Fibroblast of villous mesenchyme (primary cell): ENCODE data around the gene KCNK3. TPM values are rescaled to one million over a fixed set of nuclear protein-coding genes. Genes with fewer than 3 reads are reported as not detected.
A peak's percentile ranks its signal among the peaks of the same experiment; 100 is the strongest.

Experiments used
- DNase-seq: peaks from one replicate; pipeline ENCODE4 v3.0.0-alpha.2; 2010; ENCODE audit warnings: low read depth
- H3K4me3 ChIP-seq: 2 replicates; pipeline ENCODE4 v1.5.1; 2011; ENCODE audit warnings: low read depth, mild to moderate bottlenecking, low read length
- CTCF ChIP-seq: IDR thresholded peaks from 2 replicates; pipeline ENCODE4 v1.5.1; 2012; ENCODE audit warnings: low read depth, mild to moderate bottlenecking, low read length; ENCODE audit not compliant: insufficient read depth
- total RNA-seq: library from RNA; depleted of rRNA; stranded (reverse); fragments of >200 nt; gene quantifications from 2 replicates; pipeline ENCODE4 v1.2.3, GENCODE V29; 2012

The KCNK3 gene
- total RNA-seq, 1 donor, result under 0.01 TPM

DNA sequence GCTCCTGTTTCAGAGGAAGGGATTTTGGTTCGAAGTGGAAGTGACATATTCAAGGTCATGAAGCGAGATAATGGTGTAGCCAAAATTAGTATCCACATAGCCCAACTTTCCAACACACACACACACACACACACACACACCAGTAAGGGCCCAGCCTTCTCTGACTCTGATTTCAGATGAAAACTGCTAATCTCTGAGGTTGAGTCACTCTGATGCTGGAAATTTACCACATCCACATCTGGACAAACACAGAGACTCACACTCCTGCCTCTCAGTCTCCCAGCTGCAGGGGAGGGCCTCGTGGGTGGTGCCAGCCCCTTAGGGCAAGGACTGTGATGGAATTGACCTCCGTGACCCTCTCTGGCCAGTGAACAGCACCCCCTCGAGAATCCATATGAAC lies 42.6 kb downstream of the KCNK3 start:
- no peak for TF ChIP-seq CTCF

GRCh38 chr2:26735883-26736588 lies 43.5 kb downstream of the KCNK3 start:
- TF ChIP-seq CTCF, result no peak
- no peak overlapping the region for H3K4me3 ChIP-seq
- no peak for DNase-seq

More for the DNA sequence above, 42.6 kb downstream of the KCNK3 start:
- peak; percentile 96 for DNase-seq
- H3K4me3 ChIP-seq, result no peak overlapping the region

- no peak for DNase-seq
- H3K4me3 ChIP-seq, result no peak overlapping the region
- TF ChIP-seq CTCF, result no peak
Measured at GRCh38 chr2:26737221-26737620, 44.7 kb downstream of the KCNK3 start.

GRCh38 chr2:26738481-26738880 lies 46.0 kb downstream of the KCNK3 start:
- no peak overlapping the region for H3K4me3 ChIP-seq
- no peak for DNase-seq
- no peak for TF ChIP-seq CTCF

GRCh38 chr2:26739514-26739913 lies 47.0 kb downstream of the KCNK3 start:
- no peak overlapping the region for H3K4me3 ChIP-seq
- DNase-seq, result no peak
- no peak for TF ChIP-seq CTCF

- no peak for TF ChIP-seq CTCF
- H3K4me3 ChIP-seq, result no peak overlapping the region
- no peak for DNase-seq
Measured at GRCh38 chr2:26740346-26740745, 47.8 kb downstream of the KCNK3 start.

DNA sequence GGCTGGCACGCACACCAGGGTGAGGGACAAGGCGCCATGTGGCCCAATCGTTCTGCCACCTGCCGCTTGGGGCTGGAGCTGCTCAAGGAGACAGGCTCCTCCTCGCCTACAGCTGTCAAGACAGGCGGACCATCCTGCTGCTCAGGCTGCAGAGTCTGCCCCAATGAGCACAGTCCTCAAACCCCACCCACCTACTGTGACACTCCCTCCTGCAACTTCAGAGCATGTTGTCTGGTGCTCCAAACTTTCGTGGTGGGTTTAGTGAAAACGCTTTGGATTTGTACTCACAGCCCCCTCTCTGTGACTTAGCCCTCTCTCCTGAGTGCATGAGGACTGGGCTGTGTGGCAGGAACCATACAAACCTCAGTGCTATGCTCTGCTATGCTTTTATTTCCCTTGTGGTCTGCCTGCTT lies 48.4 kb downstream of the KCNK3 start:
- DNase-seq, result peak; percentile 47
- no peak for TF ChIP-seq CTCF
- no peak overlapping the region for H3K4me3 ChIP-seq
